H9 (cell line): ENCODE results near the gene STT3A. TPM values are rescaled to one million over a fixed set of nuclear protein-coding genes. Genes with fewer than 3 reads are reported as not detected.
A peak's percentile ranks its signal among the peaks of the same experiment; 100 is the strongest.

Source experiments
- DNase-seq: peaks from one replicate; pipeline ENCODE4 v3.0.0-alpha.2; 2017
- H2AFZ ChIP-seq: one replicate; pipeline ENCODE4 v1.6.1; 2013; ENCODE audit warnings: mild to moderate bottlenecking, low read length, control low read depth, moderate library complexity
- H2AK5ac ChIP-seq: 2 replicates; pipeline ENCODE4 v1.6.1; 2013; ENCODE audit warnings: low read length, control low read depth, mixed read lengths; ENCODE audit not compliant: insufficient read length
- H2BK120ac ChIP-seq: one replicate; pipeline ENCODE4 v1.6.1; 2013; ENCODE audit warnings: low read depth, mild to moderate bottlenecking, low read length, control low read depth, inconsistent platforms; ENCODE audit not compliant: poor library complexity, severe bottlenecking
- H2BK12ac ChIP-seq: 2 replicates; pipeline ENCODE4 v1.6.1; 2013; ENCODE audit warnings: low read length, control low read depth, mixed read lengths, low read depth; ENCODE audit not compliant: insufficient read length
- H2BK15ac ChIP-seq: 2 replicates; pipeline ENCODE4 v1.6.1; 2013; ENCODE audit warnings: low read depth, low read length, control low read depth
- H2BK20ac ChIP-seq: one replicate; pipeline ENCODE4 v1.6.1; 2013; ENCODE audit warnings: low read depth, mild to moderate bottlenecking, low read length, control low read depth, inconsistent platforms; ENCODE audit not compliant: poor library complexity, severe bottlenecking
- H2BK5ac ChIP-seq: 2 replicates; pipeline ENCODE4 v1.6.1; 2013; ENCODE audit warnings: low read length, control low read depth, mixed read lengths; ENCODE audit not compliant: insufficient read length
- H3K14ac ChIP-seq: 2 replicates; pipeline ENCODE4 v1.6.1; 2013; ENCODE audit warnings: low read length, control low read depth; ENCODE audit not compliant: insufficient read depth
- H3K18ac ChIP-seq: 2 replicates; pipeline ENCODE4 v1.6.1; 2013; ENCODE audit warnings: low read depth, mild to moderate bottlenecking, mixed read lengths, low read length, control low read depth; ENCODE audit not compliant: insufficient read length
- H3K23ac ChIP-seq: 2 replicates; pipeline ENCODE4 v1.6.1; 2013; ENCODE audit warnings: low read length, control low read depth, mixed read lengths, low read depth; ENCODE audit not compliant: insufficient read length
- H3K23me2 ChIP-seq: 2 replicates; pipeline ENCODE4 v1.6.1; 2013; ENCODE audit warnings: low read depth, mild to moderate bottlenecking, mixed read lengths, low read length, control low read depth; ENCODE audit not compliant: insufficient read length, poor library complexity, severe bottlenecking
- H3K27ac ChIP-seq: 2 replicates; pipeline ENCODE4 v1.5.1; 2013; ENCODE audit warnings: low read length, control low read depth, mixed read lengths, low read depth; ENCODE audit not compliant: insufficient read length
- H3K27me3 ChIP-seq: 2 replicates; pipeline ENCODE4 v1.6.1; 2013; ENCODE audit warnings: low read length, control low read depth, inconsistent platforms; ENCODE audit not compliant: insufficient read depth
- H3K4ac ChIP-seq: 2 replicates; pipeline ENCODE4 v1.6.1; 2013; ENCODE audit warnings: low read depth, mild to moderate bottlenecking, control low read depth, inconsistent platforms, low read length, moderate library complexity
- H3K4me1 ChIP-seq: 2 replicates; pipeline ENCODE4 v1.6.1; 2013; ENCODE audit warnings: low read length, control low read depth, inconsistent platforms; ENCODE audit not compliant: insufficient read depth
- H3K4me2 ChIP-seq: 2 replicates; pipeline ENCODE4 v1.6.1; 2013; ENCODE audit warnings: low read length, control low read depth, mixed read lengths; ENCODE audit not compliant: insufficient read length, insufficient read depth
- H3K56ac ChIP-seq: 2 replicates; pipeline ENCODE4 v1.6.1; 2013; ENCODE audit warnings: low read depth, mild to moderate bottlenecking, mixed read lengths, low read length, control low read depth; ENCODE audit not compliant: insufficient read length
- H3K79me1 ChIP-seq: 2 replicates; pipeline ENCODE4 v1.6.1; 2013; ENCODE audit warnings: low read depth, mild to moderate bottlenecking, moderate library complexity, low read length, control low read depth, inconsistent platforms; ENCODE audit not compliant: insufficient read depth, poor library complexity, severe bottlenecking
- H3K79me2 ChIP-seq: 2 replicates; pipeline ENCODE4 v1.6.1; 2013; ENCODE audit warnings: low read length, control low read depth, inconsistent platforms; ENCODE audit not compliant: insufficient read depth
- H3K9ac ChIP-seq: 2 replicates; pipeline ENCODE4 v1.6.1; 2013; ENCODE audit warnings: low read length, control low read depth, mixed read lengths; ENCODE audit not compliant: insufficient read length; ENCODE audit errors: extremely low read depth
- H3K9me3 ChIP-seq: one replicate; pipeline ENCODE4 v1.6.1; 2013; ENCODE audit warnings: low read depth, low read length, inconsistent platforms; ENCODE audit not compliant: control insufficient read depth
- H3T11ph ChIP-seq: one replicate; pipeline ENCODE4 v1.6.1; 2013; ENCODE audit warnings: mild to moderate bottlenecking, low read length, control low read depth, inconsistent platforms
- H4K20me1 ChIP-seq: one replicate; pipeline ENCODE4 v1.6.1; 2013; ENCODE audit not compliant: control insufficient read depth, insufficient read length, insufficient read depth
- H4K5ac ChIP-seq: 2 replicates; pipeline ENCODE4 v1.6.1; 2013; ENCODE audit warnings: low read depth, mild to moderate bottlenecking, mixed read lengths, low read length, control low read depth; ENCODE audit not compliant: insufficient read length
- H4K8ac ChIP-seq: replicated peaks from 2 replicates; pipeline ENCODE4 v1.6.1; 2013; ENCODE audit warnings: low read length, control low read depth, mixed read lengths, low read depth; ENCODE audit not compliant: insufficient read length
- H4K91ac ChIP-seq: 2 replicates; pipeline ENCODE4 v1.6.1; 2013; ENCODE audit warnings: low read depth, mild to moderate bottlenecking, moderate library complexity, mixed read lengths, low read length, control low read depth; ENCODE audit not compliant: insufficient read length
- H3K27ac Mint-ChIP-seq, 3 experiments: 2 replicates in 2 of 3; 3 replicates in 1 of 3; pipeline ENCODE4 v1.8.0; 2020 to 2021; ENCODE audit warnings: mixed read lengths in 3 of 3, mild to moderate bottlenecking in 1 of 3, moderate library complexity in 1 of 3
- H3K27me3 Mint-ChIP-seq: 2 replicates; pipeline ENCODE4 v1.8.0; 2021; ENCODE audit warnings: low read depth, mild to moderate bottlenecking, moderate library complexity, mixed read lengths
- H3K36me3 Mint-ChIP-seq, 3 experiments: 2 replicates in 2 of 3; 3 replicates in 1 of 3; pipeline ENCODE4 v1.8.0; 2020 to 2021; ENCODE audit warnings: low read depth in 3 of 3, mixed read lengths in 3 of 3; ENCODE audit not compliant: insufficient read depth in 1 of 3
- H3K4me1 Mint-ChIP-seq, 2 experiments: 2 replicates each; pipeline ENCODE4 v1.8.0; 2020; ENCODE audit warnings: mixed read lengths in 2 of 2
- H3K4me3 Mint-ChIP-seq, 2 experiments: 2 replicates in 1 of 2; 3 replicates in 1 of 2; pipeline ENCODE4 v1.8.0; 2020 to 2021; ENCODE audit warnings: mild to moderate bottlenecking in 2 of 2, mixed read lengths in 2 of 2, moderate library complexity in 1 of 2
- H3K9me3 Mint-ChIP-seq, 2 experiments: 2 replicates in 1 of 2; 3 replicates in 1 of 2; pipeline ENCODE4 v1.8.0; 2020; ENCODE audit warnings: mild to moderate bottlenecking in 2 of 2, mixed read lengths in 2 of 2, moderate library complexity in 1 of 2
- CTCF ChIP-seq: fragments of 200-600 bp; sonication (generic); conservative IDR thresholded peaks from 3 replicates; pipeline ENCODE4 v1.8.0; 2021; ENCODE audit warnings: antibody characterized with exemption, mild to moderate bottlenecking
- WGBS: extraction: QIAGEN DNeasy Blood & Tissue Kit; methylation state at CpG from one replicate; pipeline ENCODE4 v1.1.7; 2013; ENCODE audit warnings: missing lambda C conversion rate, low lambda C conversion rate, mixed read lengths; ENCODE audit not compliant: insufficient read length; ENCODE audit errors: extremely low coverage; 5-methylcytosine and 5-hydroxymethylcytosine counted together
- total RNA-seq: library from RNA; stranded (reverse); gene quantifications from 2 replicates; pipeline ENCODE4 v1.2.1, GENCODE V29; 2021

The STT3A gene
- total RNA-seq, 1 experiment from 2014 or later, result 128 TPM

- Histone ChIP-seq H3K4me1 (no peaks in the 10 kb centered on the region), H3K18ac (no peak overlapping the region), H2BK12ac (no peak overlapping the region), H2AK5ac (no peak overlapping the region), H3K23me2 (no peaks in the 10 kb centered on the region), H3K79me1 (peaks cover 4% of the 10 kb centered on the region), H4K20me1 (no peaks in the 10 kb centered on the region), H3K27ac (no peak overlapping the region), H2AFZ (no peak overlapping the region), H3K4ac (no peak overlapping the region), H2BK5ac (no peak overlapping the region), H3T11ph (no peak overlapping the region), H3K9me3 (no peaks in the 10 kb centered on the region), H2BK15ac (no peak overlapping the region), H3K56ac (no peak overlapping the region), H3K9ac (no peak overlapping the region), H3K4me2 (no peak overlapping the region), H2BK120ac (no peak overlapping the region), H3K79me2 (no peaks in the 10 kb centered on the region; the same call in 1 of the 2 replicates), H3K23ac (no peak overlapping the region), H3K14ac (no peak overlapping the region), H2BK20ac (no peak overlapping the region), H3K27me3 (no peaks in the 10 kb centered on the region), H4K8ac (no peak overlapping the region), H4K91ac (no peak overlapping the region), H4K5ac (no peak overlapping the region)
- H3K4me3 Mint-ChIP-seq, result peak overlapping the region; percentile 82 to 89; a peak in 4 of 5 replicates
- no peaks in the 10 kb centered on the region; the same call in 1 of the 2 replicates for H3K27me3 Mint-ChIP-seq
- no peak for DNase-seq
- H3K4me1 Mint-ChIP-seq, result peaks cover 13% of the 10 kb centered on the region in 2 experiments
- H3K36me3 Mint-ChIP-seq, result peaks cover 24 to 41% (median 41%) of the 10 kb centered on the region in 3 experiments
- H3K9me3 Mint-ChIP-seq, result peaks cover 10 to 13% of the 10 kb centered on the region in 2 experiments; a peak in 3 of 5 replicates
- no peak overlapping the region for H3K27ac Mint-ChIP-seq
- no peak for TF ChIP-seq CTCF
- WGBS, result 100% methylated on average over 1 of the region's 2 CpGs
These were observed 21.7 kb upstream of the STT3A start for GRCh38 chr11:125570952-125571351.
